ENCODE results near the gene RGS7. TPM values are rescaled to one million over a fixed set of nuclear protein-coding genes. Genes with fewer than 3 reads are reported as not detected.
"Not testable (repeated sequence)": the region's sequence is repeated elsewhere in the genome, so short reads cannot be mapped to it uniquely, and the experiment has no call there.

The RGS7 gene
- total and polyA plus RNA-seq, 2 of the 8 experiments (the other 6 are each of a cell fraction or from before 2014, with no cell fraction given), result 1.6 to 3.0 TPM

DNA sequence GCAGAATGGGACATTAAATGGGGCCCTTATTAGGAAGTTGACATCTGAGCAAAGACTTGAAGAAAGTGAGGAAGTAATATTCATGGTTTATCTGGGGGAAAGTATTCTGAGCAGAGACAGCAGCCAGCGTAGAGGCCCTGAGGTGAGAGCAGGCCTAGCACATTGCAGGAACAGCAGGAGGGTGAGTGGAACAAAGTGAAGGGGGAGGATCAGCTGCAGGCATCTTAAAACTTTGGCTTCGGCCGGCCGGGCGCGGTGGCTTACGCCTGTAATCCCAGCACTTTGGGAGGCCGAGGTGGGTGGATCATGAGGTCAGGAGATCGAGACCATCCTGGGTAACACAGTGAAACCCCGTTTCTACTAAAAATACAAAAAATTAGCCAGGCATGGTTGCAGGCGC is 55.0 kb downstream of the RGS7 start:
- H4K20me1 ChIP-seq (replicated peaks in 1 of 2; ENCODE audit: control insufficient read depth in 1 of 2, insufficient read depth in 2 of 2, low read length in 2 of 2); H2AFZ ChIP-seq (ENCODE audit: low read length); H2BK15ac ChIP-seq (ENCODE audit: low read length); H3K56ac ChIP-seq (replicated peaks; ENCODE audit: insufficient read length, low read depth, low read length); FAIRE-seq; H4K8ac ChIP-seq (ENCODE audit: extremely low read depth, insufficient read depth, low read length); H2BK5ac ChIP-seq (ENCODE audit: low read depth, low read length); H3K27ac ChIP-seq (ENCODE audit: low read depth, low read length); H3K79me1 ChIP-seq (ENCODE audit: low read depth, low read length); H3K27me3 ChIP-seq (replicated peaks in 1 of 4; ENCODE audit: control insufficient read depth in 3 of 4, extremely low read depth in 1 of 4, insufficient read depth in 3 of 4, low read length in 3 of 4); H3K23me2 ChIP-seq (ENCODE audit: low read depth, low read length); H3K79me2 ChIP-seq (ENCODE audit: control insufficient read depth in 1 of 2, insufficient read depth in 2 of 2, low read length in 2 of 2); H3K36me3 ChIP-seq (ENCODE audit: control insufficient read depth in 2 of 4, insufficient read depth in 4 of 4, low read length in 3 of 4); H3K4me3 ChIP-seq (ENCODE audit: extremely low read depth in 1 of 4, insufficient read depth in 2 of 4, low read depth in 3 of 4, low read length in 4 of 4); H3K14ac ChIP-seq (ENCODE audit: insufficient read length); H2BK120ac ChIP-seq (replicated peaks; ENCODE audit: low read depth, low read length); H4K91ac ChIP-seq (replicated peaks; ENCODE audit: insufficient read length, low read length); H3K4me2 ChIP-seq (ENCODE audit: insufficient read depth in 1 of 2, low read depth in 2 of 2, low read length in 2 of 2); H2BK12ac ChIP-seq (ENCODE audit: low read depth, low read length); H4K5ac ChIP-seq (ENCODE audit: insufficient read length, low read depth, low read length); H3K9ac ChIP-seq (replicated peaks in 1 of 4; ENCODE audit: extremely low read depth in 1 of 4, low read depth in 3 of 4, low read length in 3 of 4); H3K4me1 ChIP-seq (replicated peaks in 1 of 4; ENCODE audit: control insufficient read depth in 3 of 4, insufficient read depth in 4 of 4, low read length in 3 of 4); CTCF ChIA-PET (ENCODE audit: partially characterized antibody); H3K18ac ChIP-seq (ENCODE audit: extremely low read depth, low read length); H3K23ac ChIP-seq (ENCODE audit: insufficient read length); H2BK20ac ChIP-seq (ENCODE audit: low read length); H2AK5ac ChIP-seq (ENCODE audit: low read depth, low read length); POLR2A ChIA-PET (ENCODE audit: partially characterized antibody); H3K4ac ChIP-seq (replicated peaks; ENCODE audit: insufficient read length, low read depth, low read length): not testable (repeated sequence)
- WGBS, 2 experiments (ENCODE audit: extremely low coverage in 1 of 2, insufficient coverage in 1 of 2, insufficient read length in 1 of 2, insufficient replicate concordance in 2 of 2, low coverage in 1 of 2, low lambda C conversion rate in 2 of 2, missing lambda C conversion rate in 1 of 2), result 76% methylated on average over 11 of the region's 11 CpGs; no CpG with 5 or more reads in 1 of the 2 experiments
- peaks cover 17 to 18% of the 10 kb centered on the region in 2 experiments for H3K9me3 ChIP-seq (ENCODE audit: insufficient read depth in 2 of 2, low read depth in 1 of 2, low read length in 1 of 2)
- peak; percentile 19 to 55 for DNase-seq (ENCODE audit: low read depth in 1 of 2, low spot score in 2 of 2)
- TF ChIP-seq TBP (IDR thresholded peaks at IDR 0.05; ENCODE audit: low read depth, low read length) (0 out of 2 replicates have a peak, but pooled peaks have one; percentile 55), TEAD4 (IDR thresholded peaks at IDR 0.05; ENCODE audit: low read depth, low read length) (peak; percentile 80), KDM1A (IDR thresholded peaks at IDR 0.05; ENCODE audit: borderline replicate concordance, low read length) (0 out of 2 replicates have a peak, but pooled peaks have one; percentile 34), TCF12 (IDR thresholded peaks at IDR 0.05; ENCODE audit: low read depth, low read length) (0 out of 2 replicates have a peak, but pooled peaks have one; percentile 19), EP300 (IDR thresholded peaks at IDR 0.05; ENCODE audit: borderline replicate concordance in 1 of 2, low read depth in 2 of 2, low read length in 2 of 2) (0 out of 3 replicates have a peak, but pooled peaks of 1 of the 2 experiments have one; percentile 46), NANOG (IDR thresholded peaks at IDR 0.05; ENCODE audit: insufficient read depth, low read depth, low read length, poor library complexity, severe bottlenecking) (peak; percentile 52), ASH2L (IDR thresholded peaks at IDR 0.05; ENCODE audit: low read length) (peak; percentile 24)
- TF ChIP-seq, protein P1, sequence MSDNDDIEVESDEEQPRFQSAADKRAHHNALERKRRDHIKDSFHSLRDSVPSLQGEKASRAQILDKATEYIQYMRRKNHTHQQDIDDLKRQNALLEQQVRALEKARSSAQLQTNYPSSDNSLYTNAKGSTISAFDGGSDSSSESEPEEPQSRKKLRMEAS (IDR thresholded peaks at IDR 0.05), result peak; percentile 50; the same call in 1 of the 2 replicates
